Measurements from ENCODE around the gene LFNG. TPM values are rescaled to one million over a fixed set of nuclear protein-coding genes. Genes with fewer than 3 reads are reported as not detected.

LFNG gene
- total and polyA plus RNA-seq, 9 of the 15 experiments (the other 6 are each of a cell fraction or from before 2014, with no cell fraction given) = 0.03 to 0.89 (median 0.25) TPM; not detected in 1

DNA sequence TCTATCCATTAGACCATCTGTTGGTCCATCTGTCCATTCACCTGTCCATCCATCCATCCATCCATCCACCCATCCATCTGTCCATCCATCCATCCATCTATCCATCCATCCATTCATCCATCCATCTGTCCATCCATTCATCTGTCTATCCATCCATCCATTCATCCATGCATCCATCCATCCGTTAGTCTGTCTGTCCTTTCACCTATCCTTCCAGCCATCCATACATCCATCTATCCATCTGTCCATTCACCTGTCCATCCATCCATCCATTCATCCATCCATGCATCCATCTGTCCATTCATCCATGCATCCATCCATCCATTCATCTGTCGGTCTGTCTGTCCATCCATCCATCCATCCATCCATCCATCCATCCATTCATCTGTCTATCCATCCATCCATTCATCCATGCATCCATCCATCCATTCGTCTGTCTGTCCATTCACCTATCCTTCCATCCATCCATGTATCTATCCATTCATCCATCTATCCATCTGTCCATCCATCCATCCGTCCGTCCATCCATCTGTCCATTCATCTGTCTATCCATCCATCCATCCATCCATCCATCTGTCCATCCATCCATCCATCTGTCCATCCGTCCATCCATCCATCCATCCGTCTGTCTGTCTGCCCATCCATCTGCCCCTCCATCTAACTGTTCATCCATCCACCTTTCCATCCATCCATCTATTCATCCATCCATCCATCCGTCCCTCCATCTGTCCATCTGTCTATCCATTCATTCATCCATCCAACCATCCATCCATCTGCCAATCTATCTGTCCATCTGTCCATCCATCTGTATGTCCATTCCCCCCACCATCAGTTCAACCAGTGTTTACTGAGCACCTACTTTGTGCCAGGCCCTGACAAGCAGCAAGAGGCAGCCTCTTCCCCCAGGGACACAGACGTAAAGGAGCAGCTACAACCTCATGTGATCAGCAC lies 4.8 kb upstream of the LFNG start:
- Histone ChIP-seq H4K20me1 (replicated peaks; ENCODE audit: control insufficient read depth, insufficient read depth, low read length) (no peaks in the 10 kb centered on the region; the same call in 1 of the 2 replicates), H3K27ac (ENCODE audit: extremely low read depth, low read depth, low read length) (no peak overlapping the region), H3K79me2 (ENCODE audit: control insufficient read depth, insufficient read depth, low read length) (no peaks in the 10 kb centered on the region), H2AFZ (ENCODE audit: low read depth, low read length) (no peak overlapping the region), H3K4me2 (ENCODE audit: insufficient read depth, low read length) (no peak overlapping the region), H3K36me3 (ENCODE audit: control insufficient read depth, insufficient read depth, low read length) (no peaks in the 10 kb centered on the region), H3K27me3 (ENCODE audit: control insufficient read depth in 2 of 2, insufficient read depth in 2 of 2, low read length in 2 of 2) (peaks cover 0 to 27% of the 10 kb centered on the region in 2 experiments; a peak in 2 of 5 replicates), H3K9ac (ENCODE audit: insufficient read depth in 1 of 2, low read depth in 2 of 2, low read length in 2 of 2) (no peak overlapping the region), H3K4me1 (replicated peaks in 1 of 2; ENCODE audit: control insufficient read depth in 2 of 2, insufficient read depth in 2 of 2, low read length in 2 of 2) (peaks cover 4 to 69% of the 10 kb centered on the region in 2 experiments; a peak in 4 of 5 replicates), H3K9me1 (ENCODE audit: control insufficient read depth, insufficient read depth, low read length) (no peaks in the 10 kb centered on the region), H3K9me3 (replicated peaks; ENCODE audit: control insufficient read depth, insufficient read depth, low read depth, low read length) (no peaks in the 10 kb centered on the region), H3K4me3 (no peak overlapping the region)
- WGBS (ENCODE audit: insufficient coverage, low coverage, missing lambda C conversion rate) = 3% methylated on average over 9 of the region's 9 CpGs
- FAIRE-seq = no peak
- in situ Hi-C loops (cut with MboI) = no loop called here
- no peak for DNase-seq (ENCODE audit: extremely low read depth in 1 of 4, low spot score in 3 of 4)
- ATAC-seq = no peak
- intact Hi-C loops (cut with micrococcal nuclease) = no loop called here
- BruUV-seq (replicated peaks) = no TSS peak
- ChIA-PET CTCF (ENCODE audit: low intra/inter-chr PET ratio) (no interaction called here), POLR2A (no interaction called here)
- TF ChIP-seq RAD21 (CRISPR knock-in tag; conservative IDR thresholded peaks at IDR 0.05 in 1 of 2, IDR thresholded peaks at IDR 0.05 in 1 of 2) (no peak), EHMT2 (IDR thresholded peaks at IDR 0.05) (peak; percentile 74; the same call in 1 of the 2 replicates), ZFP30 (CRISPR knock-in tag; IDR thresholded peaks at IDR 0.05; ENCODE audit: borderline replicate concordance) (no peak), ZFP1 (CRISPR knock-in tag; IDR thresholded peaks at IDR 0.05) (no peak), KHSRP (IDR thresholded peaks at IDR 0.05) (no peak), STAT5A (IDR thresholded peaks at IDR 0.05; ENCODE audit: borderline replicate concordance, low read length) (no peak), IRF9 (tag; IDR thresholded peaks at IDR 0.05) (no peak), GABPB2 (CRISPR knock-in tag; conservative IDR thresholded peaks at IDR 0.05) (no peak), ZNF217 (CRISPR knock-in tag; IDR thresholded peaks at IDR 0.05) (no peak), TOE1 (IDR thresholded peaks at IDR 0.05; ENCODE audit: borderline replicate concordance) (no peak), TOE1 (CRISPR knock-in tag; IDR thresholded peaks at IDR 0.05; ENCODE audit: borderline replicate concordance, low read depth) (no peak), ARHGAP35 (IDR thresholded peaks at IDR 0.05; ENCODE audit: partially characterized antibody) (peak; percentile 23), ZBTB2 (IDR thresholded peaks at IDR 0.05) (peak; percentile 33; the same call in 1 of the 2 replicates), ZNF354B (CRISPR knock-in tag; IDR thresholded peaks at IDR 0.05) (no peak), TBP (optimal IDR thresholded peaks at IDR 0.05; ENCODE audit: low read depth, low read length) (no peak)
- TF ChIP-seq, protein P1, sequence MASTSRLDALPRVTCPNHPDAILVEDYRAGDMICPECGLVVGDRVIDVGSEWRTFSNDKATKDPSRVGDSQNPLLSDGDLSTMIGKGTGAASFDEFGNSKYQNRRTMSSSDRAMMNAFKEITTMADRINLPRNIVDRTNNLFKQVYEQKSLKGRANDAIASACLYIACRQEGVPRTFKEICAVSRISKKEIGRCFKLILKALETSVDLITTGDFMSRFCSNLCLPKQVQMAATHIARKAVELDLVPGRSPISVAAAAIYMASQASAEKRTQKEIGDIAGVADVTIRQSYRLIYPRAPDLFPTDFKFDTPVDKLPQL (IDR thresholded peaks at IDR 0.05; ENCODE audit: extremely low read depth, insufficient read length) = no peak
